Osteoblast (primary cell): Measurements from ENCODE around the gene BARX2. TPM values are rescaled to one million over a fixed set of nuclear protein-coding genes. Genes with fewer than 3 reads are reported as not detected.

Experiments used
- DNase-seq: peaks from one replicate; pipeline ENCODE4 v3.0.0; 2011; ENCODE audit warnings: low spot score, mixed read lengths; ENCODE audit not compliant: insufficient read length; ENCODE audit errors: missing footprints
- H2AFZ ChIP-seq: 2 replicates; pipeline ENCODE4 v1.6.0; 2011; ENCODE audit warnings: mild to moderate bottlenecking, low read length
- H3K27ac ChIP-seq: 2 replicates; pipeline ENCODE4 v1.5.1; 2011; ENCODE audit warnings: mild to moderate bottlenecking, low read depth, low read length, moderate library complexity
- H3K27me3 ChIP-seq: 2 replicates; pipeline ENCODE4 v1.6.0; 2012; ENCODE audit warnings: mild to moderate bottlenecking, control low read depth, inconsistent platforms, low read length, moderate library complexity; ENCODE audit not compliant: insufficient read depth
- H3K36me3 ChIP-seq: 2 replicates; pipeline ENCODE4 v1.5.1; 2011; ENCODE audit warnings: mild to moderate bottlenecking, low read length, control low read depth, moderate library complexity; ENCODE audit not compliant: insufficient read depth
- H3K4me1 ChIP-seq: 2 replicates; pipeline ENCODE4 v1.5.1; 2011; ENCODE audit warnings: mild to moderate bottlenecking, low read length, control low read depth, moderate library complexity; ENCODE audit not compliant: insufficient read depth
- H3K4me2 ChIP-seq: 2 replicates; pipeline ENCODE4 v1.6.0; 2011; ENCODE audit warnings: mild to moderate bottlenecking, low read length; ENCODE audit not compliant: insufficient read depth
- H3K4me3 ChIP-seq: fragments of 200-600 bp; sonication (generic); 3 replicates; pipeline ENCODE4 v1.5.1; 2012; ENCODE audit warnings: mild to moderate bottlenecking, low read length, inconsistent platforms; ENCODE audit not compliant: insufficient read depth
- H3K79me2 ChIP-seq: 2 replicates; pipeline ENCODE4 v1.6.0; 2012; ENCODE audit warnings: mild to moderate bottlenecking, low read length, control low read depth, inconsistent platforms; ENCODE audit not compliant: insufficient read depth
- H3K9me3 ChIP-seq: 2 replicates; pipeline ENCODE4 v1.5.1; 2011; ENCODE audit warnings: low read depth, low read length, control low read depth
- H4K20me1 ChIP-seq: 2 replicates; pipeline ENCODE4 v1.6.0; 2012; ENCODE audit warnings: mild to moderate bottlenecking, low read length, control low read depth; ENCODE audit not compliant: insufficient read depth
- CTCF ChIP-seq: IDR thresholded peaks from 2 replicates; pipeline ENCODE4 v1.5.1; 2011; ENCODE audit warnings: mild to moderate bottlenecking, low read depth, low read length, moderate library complexity; ENCODE audit errors: extremely low read depth
- total RNA-seq: library from RNA; depleted of rRNA; stranded (reverse); fragments of >200 nt; gene quantifications from 2 replicates; pipeline ENCODE4 v1.2.3, GENCODE V29; 2012

The BARX2 gene
- total RNA-seq, 1 donor, result not detected

- no peaks in the 10 kb centered on the region for H4K20me1 ChIP-seq
- H2AFZ ChIP-seq, result no peak overlapping the region
- no peaks in the 10 kb centered on the region for H3K9me3 ChIP-seq
- no peaks in the 10 kb centered on the region for H3K79me2 ChIP-seq
- H3K4me1 ChIP-seq, result peaks cover 6% of the 10 kb centered on the region
- H3K4me2 ChIP-seq, result no peak overlapping the region
- TF ChIP-seq CTCF, result no peak
- H3K4me3 ChIP-seq, result no peak overlapping the region
- no peak overlapping the region for H3K27ac ChIP-seq
- no peaks in the 10 kb centered on the region for H3K36me3 ChIP-seq
- DNase-seq, result no peak
- H3K27me3 ChIP-seq, result peaks cover 79% of the 10 kb centered on the region
Measured at GRCh38 chr11:129368889-129369672, 6.6 kb upstream of the BARX2 start.

GRCh38 chr11:129370715-129371114 is 4.9 kb upstream of the BARX2 start:
- H3K36me3 ChIP-seq, result no peaks in the 10 kb centered on the region
- H3K79me2 ChIP-seq, result no peaks in the 10 kb centered on the region
- TF ChIP-seq CTCF, result no peak
- DNase-seq, result no peak
- no peak overlapping the region for H3K27ac ChIP-seq
- no peak overlapping the region for H2AFZ ChIP-seq
- no peaks in the 10 kb centered on the region for H4K20me1 ChIP-seq
- H3K4me2 ChIP-seq, result no peak overlapping the region
- no peak overlapping the region for H3K4me3 ChIP-seq
- H3K27me3 ChIP-seq, result peaks cover 88% of the 10 kb centered on the region
- no peaks in the 10 kb centered on the region for H3K9me3 ChIP-seq
- peaks cover 6% of the 10 kb centered on the region for H3K4me1 ChIP-seq

- peak; percentile 80 for DNase-seq
- peaks cover 6% of the 10 kb centered on the region for H3K4me1 ChIP-seq
- H3K36me3 ChIP-seq, result no peaks in the 10 kb centered on the region
- H3K27ac ChIP-seq, result no peak overlapping the region
- no peaks in the 10 kb centered on the region for H3K9me3 ChIP-seq
- H3K79me2 ChIP-seq, result no peaks in the 10 kb centered on the region
- peak overlapping the region; percentile 54 for H3K4me2 ChIP-seq
- peaks cover 95% of the 10 kb centered on the region for H3K27me3 ChIP-seq
- TF ChIP-seq CTCF, result no peak
- peak overlapping the region; percentile 46 for H3K4me3 ChIP-seq
- no peak overlapping the region for H2AFZ ChIP-seq
- no peaks in the 10 kb centered on the region for H4K20me1 ChIP-seq
Measured at GRCh38 chr11:129372609-129373488, 2.8 kb upstream of the BARX2 start.

- Histone ChIP-seq H3K9me3 (no peaks in the 10 kb centered on the region), H3K4me3 (peak overlapping the region; percentile 46), H3K27me3 (peaks cover 96% of the 10 kb centered on the region), H3K27ac (no peak overlapping the region), H2AFZ (no peak overlapping the region), H4K20me1 (no peaks in the 10 kb centered on the region), H3K36me3 (no peaks in the 10 kb centered on the region), H3K4me2 (peak overlapping the region; percentile 54), H3K79me2 (no peaks in the 10 kb centered on the region), H3K4me1 (peaks cover 6% of the 10 kb centered on the region)
- no peak for TF ChIP-seq CTCF
- DNase-seq, result peak; percentile 81
Measured at GRCh38 chr11:129373489-129373953, 2.1 kb upstream of the BARX2 start.
